ENCODE results near the gene MAML1. TPM values are rescaled to one million over a fixed set of nuclear protein-coding genes. Genes with fewer than 3 reads are reported as not detected.

The MAML1 gene
- total RNA-seq, 1 donor from 2014 or later, result 17.5 TPM

- no peak for DNase-seq (ENCODE audit: low read depth)
- no peak for TF ChIP-seq CTCF (IDR thresholded peaks at IDR 0.05; ENCODE audit: insufficient read depth, low read length, poor library complexity, severe bottlenecking)
- Histone ChIP-seq H3K27me3 (ENCODE audit: control insufficient read depth, insufficient read depth, low read length) (no peaks in the 10 kb centered on the region), H3K36me3 (ENCODE audit: control insufficient read depth, insufficient read depth, low read length) (no peaks in the 10 kb centered on the region), H3K4me3 (ENCODE audit: low read depth, low read length) (no peak overlapping the region)
These were observed 61.5 kb downstream of the MAML1 start for GRCh38 chr5:179794171-179794570.

GRCh38 chr5:179794575-179794974 is 62.0 kb downstream of the MAML1 start:
- Histone ChIP-seq H3K4me3 (ENCODE audit: low read depth, low read length) (no peak overlapping the region), H3K27me3 (ENCODE audit: control insufficient read depth, insufficient read depth, low read length) (no peaks in the 10 kb centered on the region), H3K36me3 (ENCODE audit: control insufficient read depth, insufficient read depth, low read length) (peaks cover under 1% of the 10 kb centered on the region)
- TF ChIP-seq CTCF (IDR thresholded peaks at IDR 0.05; ENCODE audit: insufficient read depth, low read length, poor library complexity, severe bottlenecking), result no peak
- DNase-seq (ENCODE audit: low read depth), result no peak

- no peak for TF ChIP-seq CTCF (IDR thresholded peaks at IDR 0.05; ENCODE audit: insufficient read depth, low read length, poor library complexity, severe bottlenecking)
- Histone ChIP-seq H3K4me3 (ENCODE audit: low read depth, low read length) (peak overlapping the region; percentile 64), H3K27me3 (ENCODE audit: control insufficient read depth, insufficient read depth, low read length) (no peaks in the 10 kb centered on the region), H3K36me3 (ENCODE audit: control insufficient read depth, insufficient read depth, low read length) (peaks cover 2% of the 10 kb centered on the region)
- no peak for DNase-seq (ENCODE audit: low read depth)
These were observed 62.6 kb downstream of the MAML1 start for GRCh38 chr5:179795049-179795862.

GRCh38 chr5:179795863-179796833 is 63.5 kb downstream of the MAML1 start:
- Histone ChIP-seq H3K4me3 (ENCODE audit: low read depth, low read length) (peak overlapping the region; percentile 64), H3K36me3 (ENCODE audit: control insufficient read depth, insufficient read depth, low read length) (peaks cover 2% of the 10 kb centered on the region), H3K27me3 (ENCODE audit: control insufficient read depth, insufficient read depth, low read length) (no peaks in the 10 kb centered on the region)
- TF ChIP-seq CTCF (IDR thresholded peaks at IDR 0.05; ENCODE audit: insufficient read depth, low read length, poor library complexity, severe bottlenecking), result peak; percentile 9
- DNase-seq (ENCODE audit: low read depth), result no peak

GRCh38 chr5:179796877-179797608 is 64.4 kb downstream of the MAML1 start:
- no peaks in the 10 kb centered on the region for H3K27me3 ChIP-seq (ENCODE audit: control insufficient read depth, insufficient read depth, low read length)
- H3K4me3 ChIP-seq (ENCODE audit: low read depth, low read length), result no peak overlapping the region
- H3K36me3 ChIP-seq (ENCODE audit: control insufficient read depth, insufficient read depth, low read length), result peaks cover 2% of the 10 kb centered on the region
- DNase-seq (ENCODE audit: low read depth), result no peak
- TF ChIP-seq CTCF (IDR thresholded peaks at IDR 0.05; ENCODE audit: insufficient read depth, low read length, poor library complexity, severe bottlenecking), result no peak
